D721Med (cell line): Measurements from ENCODE around the gene TTLL11.
"Not testable (repeated sequence)": the region's sequence is repeated elsewhere in the genome, so short reads cannot be mapped to it uniquely, and the experiment has no call there.

Source experiments
- DNase-seq: peaks from one replicate; pipeline ENCODE4 v3.0.0; 2011; ENCODE audit warnings: low spot score; ENCODE audit not compliant: insufficient read length
- FAIRE-seq: peaks from 2 replicates; lab custom pipeline; 2011; peaks lifted over from hg19 to GRCh38; lab: Jason Lieb, UNC
- TF ChIP-seq, protein P1 (sequence below): IDR thresholded peaks from 2 replicates; pipeline ENCODE4 v1.5.1; 2012; ENCODE audit warnings: mild to moderate bottlenecking, control low read depth; ENCODE audit not compliant: insufficient read depth; ENCODE audit errors: missing control alignments

TTLL11 gene

DNA sequence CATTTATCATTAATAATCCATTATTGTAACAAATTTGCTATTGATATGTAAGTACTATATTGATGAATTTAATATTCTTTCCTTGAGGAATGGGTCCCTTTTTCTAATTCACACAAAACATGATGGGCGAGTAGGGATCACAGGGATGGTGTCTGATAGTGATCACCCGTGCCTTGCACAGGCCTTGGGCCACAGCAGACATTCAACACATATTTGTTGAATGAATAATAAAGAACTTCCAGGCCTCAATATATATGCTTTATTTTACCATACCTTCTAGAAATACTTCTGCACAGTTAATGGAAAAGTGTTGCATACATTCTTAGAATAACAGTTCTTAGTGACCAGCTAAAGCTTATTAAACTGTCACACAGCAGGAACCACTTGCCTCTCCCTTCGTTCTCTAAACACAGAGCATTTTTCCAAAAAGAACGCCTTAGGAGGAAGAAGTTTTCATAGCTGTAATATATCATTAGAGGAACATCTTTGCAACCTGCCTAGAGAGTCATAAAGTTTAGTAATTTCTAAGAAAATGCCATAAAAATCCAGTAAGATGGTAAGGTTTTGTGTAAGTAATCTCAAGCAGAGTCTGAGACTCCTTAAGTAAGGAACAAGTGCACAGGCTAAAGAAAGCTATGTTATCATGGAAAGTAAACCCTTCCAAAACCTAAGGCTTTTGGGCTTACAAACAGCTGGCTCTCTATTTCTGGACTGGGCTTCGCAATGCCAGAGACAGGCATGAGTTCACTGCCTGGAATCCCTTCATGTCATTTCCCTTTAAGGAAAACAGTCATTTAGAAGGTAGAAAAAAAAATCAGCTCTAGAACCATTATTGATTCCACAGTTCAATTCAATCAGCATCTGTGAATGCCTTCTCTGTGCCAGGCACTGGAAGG, 17.7 kb downstream of the TTLL11 start:
- TF ChIP-seq, protein P1, sequence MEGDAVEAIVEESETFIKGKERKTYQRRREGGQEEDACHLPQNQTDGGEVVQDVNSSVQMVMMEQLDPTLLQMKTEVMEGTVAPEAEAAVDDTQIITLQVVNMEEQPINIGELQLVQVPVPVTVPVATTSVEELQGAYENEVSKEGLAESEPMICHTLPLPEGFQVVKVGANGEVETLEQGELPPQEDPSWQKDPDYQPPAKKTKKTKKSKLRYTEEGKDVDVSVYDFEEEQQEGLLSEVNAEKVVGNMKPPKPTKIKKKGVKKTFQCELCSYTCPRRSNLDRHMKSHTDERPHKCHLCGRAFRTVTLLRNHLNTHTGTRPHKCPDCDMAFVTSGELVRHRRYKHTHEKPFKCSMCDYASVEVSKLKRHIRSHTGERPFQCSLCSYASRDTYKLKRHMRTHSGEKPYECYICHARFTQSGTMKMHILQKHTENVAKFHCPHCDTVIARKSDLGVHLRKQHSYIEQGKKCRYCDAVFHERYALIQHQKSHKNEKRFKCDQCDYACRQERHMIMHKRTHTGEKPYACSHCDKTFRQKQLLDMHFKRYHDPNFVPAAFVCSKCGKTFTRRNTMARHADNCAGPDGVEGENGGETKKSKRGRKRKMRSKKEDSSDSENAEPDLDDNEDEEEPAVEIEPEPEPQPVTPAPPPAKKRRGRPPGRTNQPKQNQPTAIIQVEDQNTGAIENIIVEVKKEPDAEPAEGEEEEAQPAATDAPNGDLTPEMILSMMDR, result no peak
- DNase-seq (no peak), FAIRE-seq (no peak)

DNA sequence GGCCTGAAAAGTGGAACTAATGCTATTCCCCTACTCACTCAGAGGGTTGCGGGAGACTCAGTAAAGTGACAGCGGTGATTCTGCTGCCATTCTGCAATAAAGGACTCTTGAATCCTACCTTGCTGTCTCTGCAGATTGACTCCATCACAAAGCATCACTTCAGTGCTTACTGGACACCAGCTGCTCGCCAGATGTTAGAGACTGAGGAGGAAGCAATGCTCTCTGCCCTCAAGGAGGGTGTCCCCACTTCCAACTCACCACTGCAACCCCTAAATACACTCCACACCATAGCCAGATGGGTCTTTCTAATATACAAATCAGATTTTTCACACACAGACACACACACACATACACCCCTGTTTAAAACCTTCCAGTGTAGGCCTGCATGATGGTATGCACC, 21.4 kb downstream of the TTLL11 start:
- TF ChIP-seq, protein P1, result no peak
- no peak for DNase-seq
- no peak for FAIRE-seq

- TF ChIP-seq, protein P1, result no peak
- FAIRE-seq, result no peak
- no peak for DNase-seq
Observed at GRCh38 chr9:122070728-122071515, 22.2 kb downstream of the TTLL11 start.

- not testable (repeated sequence) for FAIRE-seq, DNase-seq
Observed at GRCh38 chr9:122066680-122067079, 26.4 kb downstream of the TTLL11 start.

DNA sequence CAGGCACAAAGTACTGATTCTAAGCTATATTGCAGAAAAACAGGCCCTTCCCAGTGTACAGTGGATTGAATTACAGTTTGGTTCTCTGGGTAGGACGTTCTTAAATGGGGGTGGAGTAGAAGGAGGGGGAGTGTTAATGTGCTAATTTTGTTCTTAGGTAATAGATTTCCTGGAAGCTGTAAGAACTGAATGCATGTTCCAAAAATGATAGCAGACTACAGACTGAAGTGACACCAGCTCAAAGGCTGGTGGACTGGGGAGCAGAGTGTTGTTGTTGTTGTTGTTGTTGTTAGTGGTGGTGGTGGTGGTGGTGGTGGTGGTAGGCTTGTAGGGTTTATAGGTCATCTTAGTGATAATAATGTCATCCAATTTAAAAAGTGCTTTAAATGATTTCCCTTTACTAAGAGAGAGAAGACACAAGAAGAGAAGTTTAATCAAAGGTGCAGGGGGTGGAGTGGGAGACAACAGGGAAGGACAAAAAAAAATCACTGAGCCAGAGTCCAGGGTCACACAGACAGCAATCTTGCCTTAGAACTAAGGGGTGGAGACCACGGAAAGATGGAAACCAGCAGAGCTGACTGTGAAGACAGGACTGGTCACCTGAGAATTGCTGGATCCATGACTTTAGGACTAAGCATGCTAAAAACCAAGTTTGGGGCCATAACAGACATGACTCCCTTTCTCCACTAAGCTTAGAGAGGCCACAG, 27.0 kb downstream of the TTLL11 start:
- TF ChIP-seq, protein P1, result no peak
- DNase-seq (no peak), FAIRE-seq (no peak)

- DNase-seq (no peak), FAIRE-seq (no peak)
- TF ChIP-seq, protein P1, result no peak
Observed at GRCh38 chr9:122060481-122060880, 32.6 kb downstream of the TTLL11 start.

- no peak for FAIRE-seq
- TF ChIP-seq, protein P1, result no peak
- no peak for DNase-seq
Observed at GRCh38 chr9:122059955-122060324, 33.2 kb downstream of the TTLL11 start.
